GM23338 (cell line): ENCODE measurements around the gene EXOC4. TPM values are rescaled to one million over a fixed set of nuclear protein-coding genes. Genes with fewer than 3 reads are reported as not detected.

Experiments
- ATAC-seq: fragments of 200-7000 bp; cut with Tn5 transposase; 3 replicates; pipeline ENCODE4 v1.9.1; 2020
- DNase-seq: peaks from one replicate; pipeline ENCODE4 v3.0.0-alpha.2; 2015; ENCODE audit warnings: low spot score
- H2AFZ ChIP-seq: fragments of 200-600 bp; sonication (generic); 2 replicates; pipeline ENCODE4 v1.8.0; 2016; ENCODE audit warnings: antibody characterized with exemption, mild to moderate bottlenecking, moderate library complexity
- H3F3A ChIP-seq: fragments of 200-600 bp; sonication (generic); replicated peaks from 2 replicates; pipeline ENCODE4 v1.8.0; 2017; ENCODE audit warnings: antibody characterized with exemption, mixed run types, low read depth
- H3K27ac ChIP-seq: fragments of 200-600 bp; sonication (generic); 2 replicates; pipeline ENCODE4 v1.6.1; 2016; ENCODE audit warnings: low read depth
- H3K27me3 ChIP-seq: fragments of 200-600 bp; sonication (generic); 2 replicates; pipeline ENCODE4 v1.8.0; 2016; ENCODE audit warnings: mild to moderate bottlenecking, mixed run types, moderate library complexity; ENCODE audit not compliant: insufficient read depth
- H3K36me3 ChIP-seq: fragments of 200-600 bp; sonication (generic); 2 replicates; pipeline ENCODE4 v1.8.0; 2016; ENCODE audit warnings: mild to moderate bottlenecking; ENCODE audit not compliant: insufficient read depth
- H3K4me1 ChIP-seq: fragments of 200-600 bp; sonication (generic); 2 replicates; pipeline ENCODE4 v1.8.0; 2016; ENCODE audit warnings: mild to moderate bottlenecking, moderate library complexity; ENCODE audit not compliant: insufficient read depth
- H3K4me2 ChIP-seq: fragments of 200-600 bp; sonication (generic); 2 replicates; pipeline ENCODE4 v1.7.1; 2017; ENCODE audit warnings: mixed run types
- H3K4me3 ChIP-seq: fragments of 200-600 bp; sonication (generic); 2 replicates; pipeline ENCODE4 v1.6.1; 2016; ENCODE audit warnings: mixed run types
- H3K79me2 ChIP-seq: fragments of 200-600 bp; sonication (generic); replicated peaks from 2 replicates; pipeline ENCODE4 v1.8.0; 2017; ENCODE audit warnings: mild to moderate bottlenecking; ENCODE audit not compliant: insufficient read depth
- H3K9me2 ChIP-seq: fragments of 200-600 bp; sonication (generic); 2 replicates; pipeline ENCODE4 v1.8.0; 2017; ENCODE audit not compliant: insufficient read depth
- H4K20me1 ChIP-seq: fragments of 200-600 bp; sonication (generic); replicated peaks from 2 replicates; pipeline ENCODE4 v1.8.0; 2017; ENCODE audit warnings: mild to moderate bottlenecking; ENCODE audit not compliant: insufficient read depth
- H3K27ac Mint-ChIP-seq: 2 replicates; pipeline ENCODE4 v1.8.0; 2020; ENCODE audit warnings: inconsistent platforms, mild to moderate bottlenecking, moderate library complexity, mixed read lengths
- H3K27me3 Mint-ChIP-seq: 3 replicates; pipeline ENCODE4 v1.8.0; 2022; ENCODE audit warnings: low read depth, mild to moderate bottlenecking, moderate library complexity, mixed read lengths, inconsistent platforms; ENCODE audit not compliant: insufficient read depth, poor library complexity
- H3K36me3 Mint-ChIP-seq: 3 replicates; pipeline ENCODE4 v1.8.0; 2021; ENCODE audit warnings: low read depth, mild to moderate bottlenecking, inconsistent platforms, moderate library complexity, mixed read lengths
- H3K4me1 Mint-ChIP-seq: 3 replicates; pipeline ENCODE4 v1.8.0; 2020; ENCODE audit warnings: mild to moderate bottlenecking, inconsistent platforms, mixed read lengths
- H3K4me3 Mint-ChIP-seq: 3 replicates; pipeline ENCODE4 v1.8.0; 2021; ENCODE audit warnings: moderate library complexity, mild to moderate bottlenecking, inconsistent platforms, mixed read lengths
- H3K9me3 Mint-ChIP-seq: 3 replicates; pipeline ENCODE4 v1.8.0; 2020; ENCODE audit warnings: moderate library complexity, mild to moderate bottlenecking, inconsistent platforms, mixed read lengths
- CREB1 ChIP-seq: fragments of 250-450 bp; sonication (Bioruptor Pico); IDR thresholded peaks from 2 replicates; pipeline ENCODE4 v1.5.0; 2020; ENCODE audit warnings: low read depth, mild to moderate bottlenecking, moderate library complexity
- EZH2 ChIP-seq: fragments of 200-600 bp; sonication (generic); IDR thresholded peaks from one replicate; pipeline ENCODE4 v1.8.0; 2017; ENCODE audit warnings: antibody characterized with exemption, mild to moderate bottlenecking, low read depth; ENCODE audit not compliant: unreplicated experiment
- EZH2phosphoT487 ChIP-seq: fragments of 200-600 bp; sonication (generic); IDR thresholded peaks from one replicate; pipeline ENCODE4 v1.8.1; 2018; ENCODE audit warnings: antibody characterized with exemption; ENCODE audit not compliant: unreplicated experiment
- JUNB ChIP-seq: IDR thresholded peaks from one replicate; pipeline ENCODE4 v1.6.1; 2016; ENCODE audit warnings: antibody characterized with exemption; ENCODE audit not compliant: unreplicated experiment
- NANOG ChIP-seq: IDR thresholded peaks from 2 replicates; pipeline ENCODE4 v1.6.1; 2016; ENCODE audit warnings: antibody characterized with exemption, borderline replicate concordance
- POLR2AphosphoS5 ChIP-seq: IDR thresholded peaks from 2 replicates; pipeline ENCODE4 v1.6.1; 2016; ENCODE audit warnings: antibody characterized with exemption, low read depth
- STAT1 ChIP-seq: IDR thresholded peaks from one replicate; pipeline ENCODE4 v1.6.1; 2016; ENCODE audit warnings: antibody characterized with exemption; ENCODE audit not compliant: unreplicated experiment
- ZNF114 ChIP-seq: fragments of 250-450 bp; sonication (Bioruptor Pico); IDR thresholded peaks from 2 replicates; pipeline ENCODE4 v1.5.0; 2020; ENCODE audit warnings: mild to moderate bottlenecking, moderate library complexity
- ZNF331 ChIP-seq: fragments of 250-450 bp; sonication (Bioruptor Pico); IDR thresholded peaks from 2 replicates; pipeline ENCODE4 v1.5.0; 2020; ENCODE audit warnings: low read depth, mild to moderate bottlenecking, moderate library complexity
- polyA plus RNA-seq: library from polyadenylated mRNA; unstranded; fragments of >200 nt; fragmentation: Nextera tagmentation; extraction: Ambion mirVana; gene quantifications from 2 replicates; pipeline ENCODE4 v1.2.1, GENCODE V29; 2016
- total RNA-seq: library from RNA; depleted of rRNA; stranded (reverse); fragments of >200 nt; shearing (Covaris generic); gene quantifications from 2 replicates; pipeline ENCODE4 v1.2.3, GENCODE V29; 2014
- TF ChIP-seq, protein P1 (sequence below): IDR thresholded peaks from one replicate; pipeline ENCODE4 v1.6.1; 2018; ENCODE audit warnings: antibody characterized with exemption; ENCODE audit not compliant: unreplicated experiment
- TF ChIP-seq, protein P2 (sequence below): IDR thresholded peaks from 2 replicates; pipeline ENCODE4 v1.6.1; 2016; ENCODE audit warnings: antibody characterized with exemption
- TF ChIP-seq, protein P3 (sequence below): fragments of 250-450 bp; sonication (Bioruptor Pico); IDR thresholded peaks from 2 replicates; pipeline ENCODE4 v1.5.0; 2020; ENCODE audit warnings: mild to moderate bottlenecking, moderate library complexity
- TF ChIP-seq, protein P4 (sequence below), 2 experiments: fragments of 200-600 bp in 1 of 2; sonication (generic) in 1 of 2; conservative IDR thresholded peaks; 2 replicates each; pipeline versions ENCODE4 v1.5.1 to v1.6.1; 2016 to 2017; ENCODE audit warnings: antibody characterized with exemption in 2 of 2, low read depth in 2 of 2, mild to moderate bottlenecking in 2 of 2, moderate library complexity in 1 of 2

Gene EXOC4
- total and polyA plus RNA-seq, 2 experiments from 2014 or later = 37.5 to 52.7 TPM

DNA sequence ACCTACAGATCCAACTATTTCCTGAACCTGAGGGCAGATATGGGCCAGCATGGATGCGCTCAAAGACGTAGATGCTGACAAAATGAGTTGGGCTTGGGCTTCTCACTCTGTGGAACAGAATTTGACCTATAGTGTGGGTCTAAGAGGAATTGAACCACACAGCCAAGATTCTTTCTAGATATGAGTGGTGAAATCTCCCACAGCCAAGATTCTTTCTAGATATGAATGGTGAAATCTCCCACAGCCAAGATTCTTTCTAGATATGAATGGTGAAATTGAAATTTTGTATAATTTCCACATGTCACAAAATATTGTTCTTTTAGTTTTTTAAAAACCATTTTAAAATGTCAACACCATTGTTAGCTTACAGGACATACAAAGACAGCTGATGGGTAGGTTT, 658.8 kb downstream of the EXOC4 start:
- DNase-seq = no peak
- Histone ChIP-seq H3K27ac (no peak overlapping the region), H3K4me1 (peaks cover 8% of the 10 kb centered on the region; the same call in 1 of the 2 replicates), H4K20me1 (no peaks in the 10 kb centered on the region), H3K4me2 (no peak overlapping the region), H3F3A (no peaks in the 10 kb centered on the region), H2AFZ (no peak overlapping the region), H3K27me3 (no peaks in the 10 kb centered on the region), H3K36me3 (no peaks in the 10 kb centered on the region), H3K9me2 (peaks cover 14% of the 10 kb centered on the region; the same call in 1 of the 2 replicates), H3K4me3 (no peak overlapping the region), H3K79me2 (no peaks in the 10 kb centered on the region)
- H3K9me3 Mint-ChIP-seq = no peaks in the 10 kb centered on the region; the same call in 2 of the 3 replicates
- TF ChIP-seq, protein P1, sequence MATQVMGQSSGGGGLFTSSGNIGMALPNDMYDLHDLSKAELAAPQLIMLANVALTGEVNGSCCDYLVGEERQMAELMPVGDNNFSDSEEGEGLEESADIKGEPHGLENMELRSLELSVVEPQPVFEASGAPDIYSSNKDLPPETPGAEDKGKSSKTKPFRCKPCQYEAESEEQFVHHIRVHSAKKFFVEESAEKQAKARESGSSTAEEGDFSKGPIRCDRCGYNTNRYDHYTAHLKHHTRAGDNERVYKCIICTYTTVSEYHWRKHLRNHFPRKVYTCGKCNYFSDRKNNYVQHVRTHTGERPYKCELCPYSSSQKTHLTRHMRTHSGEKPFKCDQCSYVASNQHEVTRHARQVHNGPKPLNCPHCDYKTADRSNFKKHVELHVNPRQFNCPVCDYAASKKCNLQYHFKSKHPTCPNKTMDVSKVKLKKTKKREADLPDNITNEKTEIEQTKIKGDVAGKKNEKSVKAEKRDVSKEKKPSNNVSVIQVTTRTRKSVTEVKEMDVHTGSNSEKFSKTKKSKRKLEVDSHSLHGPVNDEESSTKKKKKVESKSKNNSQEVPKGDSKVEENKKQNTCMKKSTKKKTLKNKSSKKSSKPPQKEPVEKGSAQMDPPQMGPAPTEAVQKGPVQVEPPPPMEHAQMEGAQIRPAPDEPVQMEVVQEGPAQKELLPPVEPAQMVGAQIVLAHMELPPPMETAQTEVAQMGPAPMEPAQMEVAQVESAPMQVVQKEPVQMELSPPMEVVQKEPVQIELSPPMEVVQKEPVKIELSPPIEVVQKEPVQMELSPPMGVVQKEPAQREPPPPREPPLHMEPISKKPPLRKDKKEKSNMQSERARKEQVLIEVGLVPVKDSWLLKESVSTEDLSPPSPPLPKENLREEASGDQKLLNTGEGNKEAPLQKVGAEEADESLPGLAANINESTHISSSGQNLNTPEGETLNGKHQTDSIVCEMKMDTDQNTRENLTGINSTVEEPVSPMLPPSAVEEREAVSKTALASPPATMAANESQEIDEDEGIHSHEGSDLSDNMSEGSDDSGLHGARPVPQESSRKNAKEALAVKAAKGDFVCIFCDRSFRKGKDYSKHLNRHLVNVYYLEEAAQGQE = no peak
- TF ChIP-seq, protein P2, sequence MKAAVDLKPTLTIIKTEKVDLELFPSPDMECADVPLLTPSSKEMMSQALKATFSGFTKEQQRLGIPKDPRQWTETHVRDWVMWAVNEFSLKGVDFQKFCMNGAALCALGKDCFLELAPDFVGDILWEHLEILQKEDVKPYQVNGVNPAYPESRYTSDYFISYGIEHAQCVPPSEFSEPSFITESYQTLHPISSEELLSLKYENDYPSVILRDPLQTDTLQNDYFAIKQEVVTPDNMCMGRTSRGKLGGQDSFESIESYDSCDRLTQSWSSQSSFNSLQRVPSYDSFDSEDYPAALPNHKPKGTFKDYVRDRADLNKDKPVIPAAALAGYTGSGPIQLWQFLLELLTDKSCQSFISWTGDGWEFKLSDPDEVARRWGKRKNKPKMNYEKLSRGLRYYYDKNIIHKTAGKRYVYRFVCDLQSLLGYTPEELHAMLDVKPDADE = no peak
- TF ChIP-seq ZNF114 (no peak), EZH2 (no peak), JUNB (no peak), CREB1 (CRISPR knock-in tag) (no peak), STAT1 (no peak), POLR2AphosphoS5 (no peak), EZH2phosphoT487 (no peak), ZNF331 (CRISPR knock-in tag) (no peak), NANOG (no peak)
- TF ChIP-seq, protein P3, sequence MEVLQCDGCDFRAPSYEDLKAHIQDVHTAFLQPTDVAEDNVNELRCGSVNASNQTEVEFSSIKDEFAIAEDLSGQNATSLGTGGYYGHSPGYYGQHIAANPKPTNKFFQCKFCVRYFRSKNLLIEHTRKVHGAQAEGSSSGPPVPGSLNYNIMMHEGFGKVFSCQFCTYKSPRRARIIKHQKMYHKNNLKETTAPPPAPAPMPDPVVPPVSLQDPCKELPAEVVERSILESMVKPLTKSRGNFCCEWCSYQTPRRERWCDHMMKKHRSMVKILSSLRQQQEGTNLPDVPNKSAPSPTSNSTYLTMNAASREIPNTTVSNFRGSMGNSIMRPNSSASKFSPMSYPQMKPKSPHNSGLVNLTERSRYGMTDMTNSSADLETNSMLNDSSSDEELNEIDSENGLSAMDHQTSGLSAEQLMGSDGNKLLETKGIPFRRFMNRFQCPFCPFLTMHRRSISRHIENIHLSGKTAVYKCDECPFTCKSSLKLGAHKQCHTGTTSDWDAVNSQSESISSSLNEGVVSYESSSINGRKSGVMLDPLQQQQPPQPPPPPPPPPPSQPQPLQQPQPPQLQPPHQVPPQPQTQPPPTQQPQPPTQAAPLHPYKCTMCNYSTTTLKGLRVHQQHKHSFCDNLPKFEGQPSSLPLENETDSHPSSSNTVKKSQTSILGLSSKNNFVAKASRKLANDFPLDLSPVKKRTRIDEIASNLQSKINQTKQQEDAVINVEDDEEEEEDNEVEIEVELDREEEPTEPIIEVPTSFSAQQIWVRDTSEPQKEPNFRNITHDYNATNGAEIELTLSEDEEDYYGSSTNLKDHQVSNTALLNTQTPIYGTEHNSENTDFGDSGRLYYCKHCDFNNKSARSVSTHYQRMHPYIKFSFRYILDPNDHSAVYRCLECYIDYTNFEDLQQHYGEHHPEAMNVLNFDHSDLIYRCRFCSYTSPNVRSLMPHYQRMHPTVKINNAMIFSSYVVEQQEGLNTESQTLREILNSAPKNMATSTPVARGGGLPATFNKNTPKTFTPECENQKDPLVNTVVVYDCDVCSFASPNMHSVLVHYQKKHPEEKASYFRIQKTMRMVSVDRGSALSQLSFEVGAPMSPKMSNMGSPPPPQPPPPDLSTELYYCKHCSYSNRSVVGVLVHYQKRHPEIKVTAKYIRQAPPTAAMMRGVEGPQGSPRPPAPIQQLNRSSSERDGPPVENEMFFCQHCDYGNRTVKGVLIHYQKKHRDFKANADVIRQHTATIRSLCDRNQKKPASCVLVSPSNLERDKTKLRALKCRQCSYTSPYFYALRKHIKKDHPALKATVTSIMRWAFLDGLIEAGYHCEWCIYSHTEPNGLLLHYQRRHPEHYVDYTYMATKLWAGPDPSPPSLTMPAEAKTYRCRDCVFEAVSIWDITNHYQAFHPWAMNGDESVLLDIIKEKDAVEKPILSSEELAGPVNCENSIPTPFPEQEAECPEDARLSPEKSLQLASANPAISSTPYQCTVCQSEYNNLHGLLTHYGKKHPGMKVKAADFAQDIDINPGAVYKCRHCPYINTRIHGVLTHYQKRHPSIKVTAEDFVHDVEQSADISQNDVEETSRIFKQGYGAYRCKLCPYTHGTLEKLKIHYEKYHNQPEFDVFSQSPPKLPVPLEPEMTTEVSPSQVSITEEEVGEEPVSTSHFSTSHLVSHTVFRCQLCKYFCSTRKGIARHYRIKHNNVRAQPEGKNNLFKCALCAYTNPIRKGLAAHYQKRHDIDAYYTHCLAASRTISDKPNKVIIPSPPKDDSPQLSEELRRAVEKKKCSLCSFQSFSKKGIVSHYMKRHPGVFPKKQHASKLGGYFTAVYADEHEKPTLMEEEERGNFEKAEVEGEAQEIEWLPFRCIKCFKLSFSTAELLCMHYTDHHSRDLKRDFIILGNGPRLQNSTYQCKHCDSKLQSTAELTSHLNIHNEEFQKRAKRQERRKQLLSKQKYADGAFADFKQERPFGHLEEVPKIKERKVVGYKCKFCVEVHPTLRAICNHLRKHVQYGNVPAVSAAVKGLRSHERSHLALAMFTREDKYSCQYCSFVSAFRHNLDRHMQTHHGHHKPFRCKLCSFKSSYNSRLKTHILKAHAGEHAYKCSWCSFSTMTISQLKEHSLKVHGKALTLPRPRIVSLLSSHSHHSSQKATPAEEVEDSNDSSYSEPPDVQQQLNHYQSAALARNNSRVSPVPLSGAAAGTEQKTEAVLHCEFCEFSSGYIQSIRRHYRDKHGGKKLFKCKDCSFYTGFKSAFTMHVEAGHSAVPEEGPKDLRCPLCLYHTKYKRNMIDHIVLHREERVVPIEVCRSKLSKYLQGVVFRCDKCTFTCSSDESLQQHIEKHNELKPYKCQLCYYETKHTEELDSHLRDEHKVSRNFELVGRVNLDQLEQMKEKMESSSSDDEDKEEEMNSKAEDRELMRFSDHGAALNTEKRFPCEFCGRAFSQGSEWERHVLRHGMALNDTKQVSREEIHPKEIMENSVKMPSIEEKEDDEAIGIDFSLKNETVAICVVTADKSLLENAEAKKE (CRISPR knock-in tag) = no peak
- TF ChIP-seq, protein P4, sequence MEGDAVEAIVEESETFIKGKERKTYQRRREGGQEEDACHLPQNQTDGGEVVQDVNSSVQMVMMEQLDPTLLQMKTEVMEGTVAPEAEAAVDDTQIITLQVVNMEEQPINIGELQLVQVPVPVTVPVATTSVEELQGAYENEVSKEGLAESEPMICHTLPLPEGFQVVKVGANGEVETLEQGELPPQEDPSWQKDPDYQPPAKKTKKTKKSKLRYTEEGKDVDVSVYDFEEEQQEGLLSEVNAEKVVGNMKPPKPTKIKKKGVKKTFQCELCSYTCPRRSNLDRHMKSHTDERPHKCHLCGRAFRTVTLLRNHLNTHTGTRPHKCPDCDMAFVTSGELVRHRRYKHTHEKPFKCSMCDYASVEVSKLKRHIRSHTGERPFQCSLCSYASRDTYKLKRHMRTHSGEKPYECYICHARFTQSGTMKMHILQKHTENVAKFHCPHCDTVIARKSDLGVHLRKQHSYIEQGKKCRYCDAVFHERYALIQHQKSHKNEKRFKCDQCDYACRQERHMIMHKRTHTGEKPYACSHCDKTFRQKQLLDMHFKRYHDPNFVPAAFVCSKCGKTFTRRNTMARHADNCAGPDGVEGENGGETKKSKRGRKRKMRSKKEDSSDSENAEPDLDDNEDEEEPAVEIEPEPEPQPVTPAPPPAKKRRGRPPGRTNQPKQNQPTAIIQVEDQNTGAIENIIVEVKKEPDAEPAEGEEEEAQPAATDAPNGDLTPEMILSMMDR (conservative IDR thresholded peaks at IDR 0.05; ENCODE audit: low read depth in 2 of 2) = no peak
- H3K27ac Mint-ChIP-seq = no peak overlapping the region
- ATAC-seq = no peak
- H3K4me1 Mint-ChIP-seq = no peaks in the 10 kb centered on the region
- no peaks in the 10 kb centered on the region for H3K36me3 Mint-ChIP-seq
- peaks cover 3% of the 10 kb centered on the region for H3K27me3 Mint-ChIP-seq
- no peak overlapping the region for H3K4me3 Mint-ChIP-seq
